GM23338 (cell line): Measurements from ENCODE around the gene TMEM114. TPM values are rescaled to one million over a fixed set of nuclear protein-coding genes. Genes with fewer than 3 reads are reported as not detected.

ENCODE experiments used
- CREB1 ChIP-seq: fragments of 250-450 bp; sonication (Bioruptor Pico); IDR thresholded peaks from 2 replicates; pipeline ENCODE4 v1.5.0; 2020; ENCODE audit warnings: low read depth, mild to moderate bottlenecking, moderate library complexity
- JUNB ChIP-seq: IDR thresholded peaks from one replicate; pipeline ENCODE4 v1.6.1; 2016; ENCODE audit warnings: antibody characterized with exemption; ENCODE audit not compliant: unreplicated experiment
- POLR2AphosphoS5 ChIP-seq: IDR thresholded peaks from 2 replicates; pipeline ENCODE4 v1.6.1; 2016; ENCODE audit warnings: antibody characterized with exemption, low read depth
- ZNF114 ChIP-seq: fragments of 250-450 bp; sonication (Bioruptor Pico); IDR thresholded peaks from 2 replicates; pipeline ENCODE4 v1.5.0; 2020; ENCODE audit warnings: mild to moderate bottlenecking, moderate library complexity
- polyA plus RNA-seq: library from polyadenylated mRNA; unstranded; fragments of >200 nt; fragmentation: Nextera tagmentation; extraction: Ambion mirVana; gene quantifications from 2 replicates; pipeline ENCODE4 v1.2.1, GENCODE V29; 2016
- total RNA-seq: library from RNA; depleted of rRNA; stranded (reverse); fragments of >200 nt; shearing (Covaris generic); gene quantifications from 2 replicates; pipeline ENCODE4 v1.2.3, GENCODE V29; 2014; rRNA removed
- TF ChIP-seq, protein P1 (sequence below): IDR thresholded peaks from one replicate; pipeline ENCODE4 v1.6.1; 2018; ENCODE audit warnings: antibody characterized with exemption; ENCODE audit not compliant: unreplicated experiment

TMEM114 gene
- total and polyA plus RNA-seq, 2 experiments from 2014 or later: 0.47 to 0.52 TPM

DNA sequence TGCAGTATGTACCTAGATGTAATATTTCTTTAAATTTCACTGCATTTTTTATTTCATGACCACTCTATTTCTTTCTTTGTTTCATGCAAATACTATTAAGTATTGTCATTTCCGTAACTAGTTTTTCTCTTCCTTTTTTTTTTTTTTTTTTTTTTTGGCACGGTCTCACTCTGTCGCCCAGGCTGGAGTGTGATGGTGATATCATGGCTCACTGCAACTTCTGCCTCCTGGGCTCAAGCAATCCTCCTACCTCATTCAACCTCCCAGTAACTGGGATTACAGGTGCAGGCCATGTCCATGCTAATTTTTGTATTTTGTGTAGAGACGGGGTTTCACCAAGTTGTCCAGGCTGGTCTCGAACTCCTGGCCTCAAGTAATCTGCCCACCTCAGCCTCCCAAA is 70.7 kb downstream of the TMEM114 start (continued):
- TF ChIP-seq ZNF114 (CRISPR knock-in tag) (no peak), CREB1 (CRISPR knock-in tag) (no peak), POLR2AphosphoS5 (no peak), JUNB (no peak)
- TF ChIP-seq, protein P1, sequence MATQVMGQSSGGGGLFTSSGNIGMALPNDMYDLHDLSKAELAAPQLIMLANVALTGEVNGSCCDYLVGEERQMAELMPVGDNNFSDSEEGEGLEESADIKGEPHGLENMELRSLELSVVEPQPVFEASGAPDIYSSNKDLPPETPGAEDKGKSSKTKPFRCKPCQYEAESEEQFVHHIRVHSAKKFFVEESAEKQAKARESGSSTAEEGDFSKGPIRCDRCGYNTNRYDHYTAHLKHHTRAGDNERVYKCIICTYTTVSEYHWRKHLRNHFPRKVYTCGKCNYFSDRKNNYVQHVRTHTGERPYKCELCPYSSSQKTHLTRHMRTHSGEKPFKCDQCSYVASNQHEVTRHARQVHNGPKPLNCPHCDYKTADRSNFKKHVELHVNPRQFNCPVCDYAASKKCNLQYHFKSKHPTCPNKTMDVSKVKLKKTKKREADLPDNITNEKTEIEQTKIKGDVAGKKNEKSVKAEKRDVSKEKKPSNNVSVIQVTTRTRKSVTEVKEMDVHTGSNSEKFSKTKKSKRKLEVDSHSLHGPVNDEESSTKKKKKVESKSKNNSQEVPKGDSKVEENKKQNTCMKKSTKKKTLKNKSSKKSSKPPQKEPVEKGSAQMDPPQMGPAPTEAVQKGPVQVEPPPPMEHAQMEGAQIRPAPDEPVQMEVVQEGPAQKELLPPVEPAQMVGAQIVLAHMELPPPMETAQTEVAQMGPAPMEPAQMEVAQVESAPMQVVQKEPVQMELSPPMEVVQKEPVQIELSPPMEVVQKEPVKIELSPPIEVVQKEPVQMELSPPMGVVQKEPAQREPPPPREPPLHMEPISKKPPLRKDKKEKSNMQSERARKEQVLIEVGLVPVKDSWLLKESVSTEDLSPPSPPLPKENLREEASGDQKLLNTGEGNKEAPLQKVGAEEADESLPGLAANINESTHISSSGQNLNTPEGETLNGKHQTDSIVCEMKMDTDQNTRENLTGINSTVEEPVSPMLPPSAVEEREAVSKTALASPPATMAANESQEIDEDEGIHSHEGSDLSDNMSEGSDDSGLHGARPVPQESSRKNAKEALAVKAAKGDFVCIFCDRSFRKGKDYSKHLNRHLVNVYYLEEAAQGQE: no peak

Other genes with a start within 250 kb of the TMEM114 start
- 44.6 and 51.8 TPM in 2 replicates for gene METTL22, start 31.2 kb upstream of the TMEM114 start, total RNA-seq
- 44.8 and 51.4 TPM in 2 replicates for gene METTL22, start 31.2 kb upstream of the TMEM114 start, polyA plus RNA-seq
- gene ABAT, start 84.1 kb upstream of the TMEM114 start, total RNA-seq: 3.8 and 8.8 TPM in 2 replicates
- 4.4 TPM in 2 replicates for gene ABAT, start 84.1 kb upstream of the TMEM114 start, polyA plus RNA-seq
- 8.3 and 11.2 TPM in 2 replicates for gene TMEM186, start 207.1 kb upstream of the TMEM114 start, total RNA-seq
- 11.7 and 14.8 TPM in 2 replicates for gene TMEM186, start 207.1 kb upstream of the TMEM114 start, polyA plus RNA-seq
- 38.2 and 45.1 TPM in 2 replicates for gene PMM2, start 207.3 kb upstream of the TMEM114 start, total RNA-seq
- 60.4 and 64.0 TPM in 2 replicates for gene PMM2, start 207.3 kb upstream of the TMEM114 start, polyA plus RNA-seq